ENCODE measurements around the gene SMC6. TPM values are rescaled to one million over a fixed set of nuclear protein-coding genes. Genes with fewer than 3 reads are reported as not detected.

Gene SMC6
- total and polyA plus RNA-seq, 10 of the 15 experiments (the other 5 are each of a cell fraction or from before 2014, with no cell fraction given): 12.8 to 63.8 (median 38.8) TPM

DNA sequence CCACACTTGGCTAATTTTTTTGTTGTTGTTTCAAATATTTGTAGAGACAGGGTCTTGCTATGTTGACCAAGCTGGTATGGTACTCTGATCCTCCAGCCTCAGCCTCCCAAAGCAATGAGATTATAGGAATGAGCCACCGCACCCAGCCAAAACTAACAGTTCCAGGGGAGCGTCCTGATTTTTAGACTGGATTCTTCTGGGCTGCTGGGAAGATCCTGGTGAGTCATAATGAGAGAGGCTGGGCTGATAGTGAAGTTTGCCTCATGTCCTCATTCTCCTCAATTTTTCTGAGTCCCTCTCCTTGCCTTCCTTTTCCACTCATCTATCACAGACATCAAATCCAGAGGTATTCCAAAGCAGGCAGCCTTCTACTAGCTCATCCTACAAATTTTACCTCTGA, 131.8 kb downstream of the SMC6 start:
- 0% methylated on average over 2 of the region's 2 CpGs for WGBS (ENCODE audit: insufficient coverage, insufficient replicate concordance, low lambda C conversion rate, missing lambda C conversion rate)
- H3K27me3 ChIP-seq (replicated peaks in 1 of 2; ENCODE audit: control insufficient read depth in 2 of 2, insufficient read depth in 2 of 2, low read length in 1 of 2): no peaks in the 10 kb centered on the region
- FAIRE-seq: no peak
- H3K9ac ChIP-seq (ENCODE audit: control insufficient read depth, insufficient read depth, low read length): no peak overlapping the region
- ATAC-seq: no peak
- H3K36me3 ChIP-seq (ENCODE audit: control insufficient read depth in 2 of 2, insufficient read depth in 2 of 2, low read length in 1 of 2): no peaks in the 10 kb centered on the region
- H2AFZ ChIP-seq (ENCODE audit: control insufficient read depth, low read depth, low read length): no peak overlapping the region
- BruUV-seq (replicated peaks): no TSS peak
- no peak for DNase-seq (ENCODE audit: low read depth, low spot score)
- no peak overlapping the region for H3K4me3 ChIP-seq
- no peaks in the 10 kb centered on the region for H3K9me3 ChIP-seq (replicated peaks; ENCODE audit: control insufficient read depth, insufficient read depth, low read length)
- TF ChIP-seq, protein P1, sequence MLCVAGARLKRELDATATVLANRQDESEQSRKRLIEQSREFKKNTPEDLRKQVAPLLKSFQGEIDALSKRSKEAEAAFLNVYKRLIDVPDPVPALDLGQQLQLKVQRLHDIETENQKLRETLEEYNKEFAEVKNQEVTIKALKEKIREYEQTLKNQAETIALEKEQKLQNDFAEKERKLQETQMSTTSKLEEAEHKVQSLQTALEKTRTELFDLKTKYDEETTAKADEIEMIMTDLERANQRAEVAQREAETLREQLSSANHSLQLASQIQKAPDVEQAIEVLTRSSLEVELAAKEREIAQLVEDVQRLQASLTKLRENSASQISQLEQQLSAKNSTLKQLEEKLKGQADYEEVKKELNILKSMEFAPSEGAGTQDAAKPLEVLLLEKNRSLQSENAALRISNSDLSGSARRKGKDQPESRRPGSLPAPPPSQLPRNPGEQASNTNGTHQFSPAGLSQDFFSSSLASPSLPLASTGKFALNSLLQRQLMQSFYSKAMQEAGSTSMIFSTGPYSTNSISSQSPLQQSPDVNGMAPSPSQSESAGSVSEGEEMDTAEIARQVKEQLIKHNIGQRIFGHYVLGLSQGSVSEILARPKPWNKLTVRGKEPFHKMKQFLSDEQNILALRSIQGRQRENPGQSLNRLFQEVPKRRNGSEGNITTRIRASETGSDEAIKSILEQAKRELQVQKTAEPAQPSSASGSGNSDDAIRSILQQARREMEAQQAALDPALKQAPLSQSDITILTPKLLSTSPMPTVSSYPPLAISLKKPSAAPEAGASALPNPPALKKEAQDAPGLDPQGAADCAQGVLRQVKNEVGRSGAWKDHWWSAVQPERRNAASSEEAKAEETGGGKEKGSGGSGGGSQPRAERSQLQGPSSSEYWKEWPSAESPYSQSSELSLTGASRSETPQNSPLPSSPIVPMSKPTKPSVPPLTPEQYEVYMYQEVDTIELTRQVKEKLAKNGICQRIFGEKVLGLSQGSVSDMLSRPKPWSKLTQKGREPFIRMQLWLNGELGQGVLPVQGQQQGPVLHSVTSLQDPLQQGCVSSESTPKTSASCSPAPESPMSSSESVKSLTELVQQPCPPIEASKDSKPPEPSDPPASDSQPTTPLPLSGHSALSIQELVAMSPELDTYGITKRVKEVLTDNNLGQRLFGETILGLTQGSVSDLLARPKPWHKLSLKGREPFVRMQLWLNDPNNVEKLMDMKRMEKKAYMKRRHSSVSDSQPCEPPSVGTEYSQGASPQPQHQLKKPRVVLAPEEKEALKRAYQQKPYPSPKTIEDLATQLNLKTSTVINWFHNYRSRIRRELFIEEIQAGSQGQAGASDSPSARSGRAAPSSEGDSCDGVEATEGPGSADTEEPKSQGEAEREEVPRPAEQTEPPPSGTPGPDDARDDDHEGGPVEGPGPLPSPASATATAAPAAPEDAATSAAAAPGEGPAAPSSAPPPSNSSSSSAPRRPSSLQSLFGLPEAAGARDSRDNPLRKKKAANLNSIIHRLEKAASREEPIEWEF (IDR thresholded peaks at IDR 0.05; ENCODE audit: insufficient replicate concordance, low read depth, low read length): no peak
- TF ChIP-seq EGR1 (IDR thresholded peaks at IDR 0.05; ENCODE audit: borderline replicate concordance in 1 of 2, low read depth in 2 of 2, low read length in 2 of 2): no peak
- no peak for TF ChIP-seq SMAD1 (IDR thresholded peaks at IDR 0.05; ENCODE audit: low read depth, partially characterized antibody)
- no peak for TF ChIP-seq MEF2A (IDR thresholded peaks at IDR 0.05; ENCODE audit: insufficient read depth, low read depth, low read length)
- TF ChIP-seq STAT1 (conservative IDR thresholded peaks at IDR 0.05): no peak
- TF ChIP-seq, protein P2, sequence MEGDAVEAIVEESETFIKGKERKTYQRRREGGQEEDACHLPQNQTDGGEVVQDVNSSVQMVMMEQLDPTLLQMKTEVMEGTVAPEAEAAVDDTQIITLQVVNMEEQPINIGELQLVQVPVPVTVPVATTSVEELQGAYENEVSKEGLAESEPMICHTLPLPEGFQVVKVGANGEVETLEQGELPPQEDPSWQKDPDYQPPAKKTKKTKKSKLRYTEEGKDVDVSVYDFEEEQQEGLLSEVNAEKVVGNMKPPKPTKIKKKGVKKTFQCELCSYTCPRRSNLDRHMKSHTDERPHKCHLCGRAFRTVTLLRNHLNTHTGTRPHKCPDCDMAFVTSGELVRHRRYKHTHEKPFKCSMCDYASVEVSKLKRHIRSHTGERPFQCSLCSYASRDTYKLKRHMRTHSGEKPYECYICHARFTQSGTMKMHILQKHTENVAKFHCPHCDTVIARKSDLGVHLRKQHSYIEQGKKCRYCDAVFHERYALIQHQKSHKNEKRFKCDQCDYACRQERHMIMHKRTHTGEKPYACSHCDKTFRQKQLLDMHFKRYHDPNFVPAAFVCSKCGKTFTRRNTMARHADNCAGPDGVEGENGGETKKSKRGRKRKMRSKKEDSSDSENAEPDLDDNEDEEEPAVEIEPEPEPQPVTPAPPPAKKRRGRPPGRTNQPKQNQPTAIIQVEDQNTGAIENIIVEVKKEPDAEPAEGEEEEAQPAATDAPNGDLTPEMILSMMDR (IDR thresholded peaks at IDR 0.05 in 2 of 3, conservative IDR thresholded peaks at IDR 0.05 in 1 of 3; ENCODE audit: control insufficient read depth in 2 of 3, extremely low read depth in 1 of 3, insufficient read depth in 1 of 3, low read depth in 3 of 3, low read length in 3 of 3): no peak
- no peak for TF ChIP-seq CHD1 (IDR thresholded peaks at IDR 0.05; ENCODE audit: low read depth, low read length)
- H4K20me1 ChIP-seq (ENCODE audit: control insufficient read depth, insufficient read depth): no peaks in the 10 kb centered on the region
- in situ Hi-C loops (cut with MboI) (no loop called here), intact Hi-C loops (cut with micrococcal nuclease; ENCODE audit: unreplicated experiment) (no loop called here)
- H3K79me2 ChIP-seq (ENCODE audit: control insufficient read depth, insufficient read depth, low read length): no peaks in the 10 kb centered on the region
- POLR2A ChIA-PET: no interaction called here
- H3K4me1 ChIP-seq (ENCODE audit: control insufficient read depth, insufficient read depth, low read length): no peaks in the 10 kb centered on the region
- RAD21 ChIA-PET (ENCODE audit: unreplicated experiment): no interaction called here
- CTCF ChIA-PET: interaction anchor here (0.7 kb wide), 2 partner anchors 17 to 246 kb away, joined by 3 read pairs; no protein-coding TSS in a partner anchor
- SMC1A ChIA-PET (ENCODE audit: uncharacterized antibody, unreplicated experiment): interaction anchor here (0.7 kb wide), 1 partner anchor 430 kb away, joined by 6 read pairs; no protein-coding TSS in a partner anchor
- no peak overlapping the region for H3K27ac ChIP-seq (ENCODE audit: control insufficient read depth, insufficient read depth)
- H3K4me2 ChIP-seq (ENCODE audit: control insufficient read depth, insufficient read depth): no peak overlapping the region
